Mesodermal cell (in vitro differentiated cells): ENCODE measurements around the gene MYRF. TPM values are rescaled to one million over a fixed set of nuclear protein-coding genes. Genes with fewer than 3 reads are reported as not detected.

Experiments
- H3K27ac ChIP-seq: 2 replicates; pipeline ENCODE4 v1.7.0; 2013; ENCODE audit warnings: mild to moderate bottlenecking, low read depth, low read length, moderate library complexity; ENCODE audit not compliant: severe bottlenecking
- H3K36me3 ChIP-seq: 2 replicates; pipeline ENCODE4 v1.7.1; 2013; ENCODE audit warnings: mild to moderate bottlenecking, low read length, moderate library complexity; ENCODE audit not compliant: control insufficient read depth, insufficient read depth
- H3K4me1 ChIP-seq: one replicate; pipeline ENCODE4 v1.7.1; 2013; ENCODE audit warnings: mild to moderate bottlenecking, low read length; ENCODE audit not compliant: insufficient read depth, control insufficient read depth, poor library complexity, severe bottlenecking
- H3K4me3 ChIP-seq: 2 replicates; pipeline ENCODE4 v1.7.0; 2013; ENCODE audit warnings: low read length, control low read depth, mild to moderate bottlenecking; ENCODE audit not compliant: insufficient read depth, poor library complexity, severe bottlenecking; ENCODE audit errors: extremely low read depth
- H3K9me3 ChIP-seq: 2 replicates; pipeline ENCODE4 v1.7.1; 2013; ENCODE audit warnings: mild to moderate bottlenecking, low read length, moderate library complexity; ENCODE audit not compliant: control insufficient read depth
- WGBS, 2 experiments: methylation state at CpG; one replicate each; pipeline ENCODE4 v1.1.5; 2013; ENCODE audit warnings: missing lambda C conversion rate in 2 of 2; ENCODE audit not compliant: insufficient coverage in 2 of 2; 5-methylcytosine and 5-hydroxymethylcytosine counted together
- polyA plus RNA-seq, 2 experiments: library from polyadenylated mRNA; stranded (reverse); fragments of 50-300 nt; gene quantifications; one replicate each; pipeline ENCODE4 v1.2.3, GENCODE V29; 2013

The MYRF gene
- 69.9 TPM for polyA plus RNA-seq (2013, experiment 1 of 2)
- 71.1 TPM for polyA plus RNA-seq (2013, experiment 2 of 2)

GRCh38 chr11:61752117-61752924 lies at the start of gene MYRF:
Gene MYRF (plus strand): TSS chr11:61752636. CDS start chr11:61752745, 109 bp downstream.
- Histone ChIP-seq H3K36me3 (peaks cover 2% of the 10 kb centered on the region), H3K4me3 (peak within 1 kb of the TSS; percentile 68), H3K4me1 (peaks cover 69% of the 10 kb centered on the region), H3K9me3 (no peaks in the 10 kb centered on the region), H3K27ac (no peak within 1 kb of the TSS)
- 2 to 12% methylated on average over 56 to 57 of the region's 93 CpGs for WGBS, 2 experiments

GRCh38 chr11:61702701-61703312 lies 49.6 kb upstream of the MYRF start:
- H3K9me3 ChIP-seq, result no peaks in the 10 kb centered on the region
- no peak overlapping the region for H3K4me3 ChIP-seq
- 84 to 86% methylated on average over 1 to 6 of the region's 11 CpGs for WGBS, 2 experiments
- no peaks in the 10 kb centered on the region for H3K36me3 ChIP-seq
- H3K4me1 ChIP-seq, result peaks cover 3% of the 10 kb centered on the region
- H3K27ac ChIP-seq, result no peak overlapping the region

- H3K4me3 ChIP-seq, result no peak overlapping the region
- no peak overlapping the region for H3K27ac ChIP-seq
- WGBS, 2 experiments, result 83 to 90% methylated on average over 13 to 15 of the region's 15 CpGs
- H3K36me3 ChIP-seq, result no peaks in the 10 kb centered on the region
- peaks cover 3% of the 10 kb centered on the region for H3K4me1 ChIP-seq
- no peaks in the 10 kb centered on the region for H3K9me3 ChIP-seq
Measured at GRCh38 chr11:61704838-61705237, 47.6 kb upstream of the MYRF start.

DNA sequence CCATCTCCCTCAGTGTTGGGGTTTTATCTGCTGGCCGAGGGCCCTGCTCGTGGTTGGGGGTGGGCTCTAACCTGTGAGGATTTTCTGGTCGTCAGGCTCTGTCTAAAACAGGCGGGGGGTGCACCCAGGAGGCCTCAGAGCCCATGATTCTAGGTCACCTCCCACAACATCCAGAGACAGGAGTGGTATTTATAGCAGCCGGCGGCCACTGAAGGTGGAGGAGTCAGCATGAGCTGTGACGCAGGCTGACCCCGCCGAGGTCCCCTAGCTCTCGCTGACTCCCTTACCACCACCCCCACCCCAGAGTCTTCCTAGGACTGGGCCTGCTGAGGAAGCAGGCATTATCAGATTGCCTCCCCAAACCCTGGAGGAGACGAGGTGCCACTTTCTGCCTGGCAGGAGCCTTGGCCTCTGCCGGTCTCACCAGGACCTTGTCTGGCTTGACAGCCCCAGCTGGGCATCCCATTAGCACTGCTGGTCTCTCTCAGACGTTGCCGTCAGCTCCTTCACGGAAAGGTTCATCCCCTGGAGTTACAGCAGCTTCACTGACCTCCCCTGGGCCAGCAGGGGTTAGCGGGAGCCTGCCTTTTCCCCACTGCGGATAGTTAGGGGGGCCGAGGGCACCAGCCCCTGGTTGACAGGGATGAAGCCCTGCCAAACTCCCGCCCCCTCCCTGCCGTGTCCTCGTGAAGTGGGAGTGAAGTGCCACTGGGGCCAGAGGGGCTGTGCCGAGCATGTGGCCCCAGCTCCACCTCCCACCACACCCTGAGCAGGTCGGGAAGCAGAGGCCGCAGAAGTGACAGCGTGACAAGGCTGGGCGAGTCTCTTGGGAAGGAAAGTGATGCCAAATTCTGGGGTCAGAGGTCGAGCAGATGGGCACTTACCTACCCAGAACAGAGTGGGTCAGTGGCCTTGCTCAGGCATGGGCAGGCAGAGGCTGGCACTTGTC lies 45.7 kb upstream of the MYRF start:
- Histone ChIP-seq H3K27ac (no peak overlapping the region), H3K36me3 (no peaks in the 10 kb centered on the region), H3K9me3 (no peaks in the 10 kb centered on the region), H3K4me3 (no peak overlapping the region), H3K4me1 (peaks cover 3% of the 10 kb centered on the region)
- 80 to 84% methylated on average over 17 to 19 of the region's 27 CpGs for WGBS, 2 experiments

GRCh38 chr11:61707574-61707973 lies 44.9 kb upstream of the MYRF start:
- no peaks in the 10 kb centered on the region for H3K9me3 ChIP-seq
- 95 to 96% methylated on average over 8 of the region's 9 CpGs for WGBS, 2 experiments
- H3K36me3 ChIP-seq, result no peaks in the 10 kb centered on the region

DNA sequence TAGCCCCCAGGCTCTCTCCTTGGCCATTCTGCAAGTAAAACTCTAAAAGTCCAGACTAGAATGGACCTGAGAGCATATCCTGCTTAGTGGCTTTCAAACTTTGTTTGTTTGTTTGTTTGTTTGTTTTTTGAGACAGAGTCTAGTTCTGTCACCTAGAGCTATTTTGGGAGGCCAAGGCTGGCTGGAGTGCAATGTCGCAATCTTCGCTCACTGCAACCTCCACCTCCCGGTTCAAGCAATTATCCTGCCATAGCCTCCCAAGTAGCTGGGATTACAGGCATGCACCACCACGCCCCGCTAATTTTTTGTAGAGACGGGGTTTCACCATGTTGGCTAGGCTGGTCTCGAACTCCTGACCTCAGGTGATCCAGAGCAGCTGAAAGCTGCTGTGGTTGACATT lies 43.3 kb upstream of the MYRF start:
- Histone ChIP-seq H3K27ac (no peak overlapping the region), H3K36me3 (no peaks in the 10 kb centered on the region), H3K4me1 (peaks cover 13% of the 10 kb centered on the region), H3K9me3 (no peaks in the 10 kb centered on the region), H3K4me3 (no peak overlapping the region)
- WGBS, 2 experiments, result 92 to 95% methylated on average over 6 to 7 of the region's 7 CpGs

More at GRCh38 chr11:61707574-61707973, 44.9 kb upstream of the MYRF start:
- no peak overlapping the region for H3K4me3 ChIP-seq
- no peak overlapping the region for H3K27ac ChIP-seq
- H3K4me1 ChIP-seq, result peaks cover 6% of the 10 kb centered on the region

- Histone ChIP-seq H3K4me1 (peaks cover 18% of the 10 kb centered on the region), H3K9me3 (no peaks in the 10 kb centered on the region), H3K36me3 (no peaks in the 10 kb centered on the region), H3K27ac (no peak overlapping the region), H3K4me3 (no peak overlapping the region)
- WGBS, 2 experiments, result 57 to 78% methylated on average over 2 to 5 of the region's 7 CpGs
Measured at GRCh38 chr11:61709572-61709971, 42.9 kb upstream of the MYRF start.

DNA sequence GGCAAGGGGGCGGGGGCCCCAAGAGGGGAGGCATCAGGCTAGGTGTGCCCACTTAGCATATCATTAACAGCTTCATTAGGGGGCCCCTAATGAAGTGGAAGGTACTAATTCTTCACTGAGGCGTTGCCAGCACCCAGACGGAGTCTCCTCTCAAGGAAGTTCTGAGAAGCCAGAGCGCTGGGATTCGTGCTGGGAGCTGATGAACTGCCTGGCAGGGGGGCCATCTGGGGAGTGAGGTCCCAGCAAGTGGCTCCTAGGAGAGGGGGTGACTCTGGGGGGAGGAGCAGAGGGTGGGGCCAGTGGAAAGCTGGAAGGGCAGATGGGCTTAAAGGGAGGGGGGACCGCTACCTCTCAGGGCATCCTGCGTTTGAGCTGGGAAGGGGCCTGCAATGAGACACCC lies 42.4 kb upstream of the MYRF start:
- H3K4me1 ChIP-seq, result peaks cover 18% of the 10 kb centered on the region
- WGBS, 2 experiments, result 65 to 78% methylated on average over 6 to 7 of the region's 7 CpGs
- H3K27ac ChIP-seq, result no peak overlapping the region
- H3K4me3 ChIP-seq, result no peak overlapping the region
- H3K9me3 ChIP-seq, result no peaks in the 10 kb centered on the region
- no peaks in the 10 kb centered on the region for H3K36me3 ChIP-seq

DNA sequence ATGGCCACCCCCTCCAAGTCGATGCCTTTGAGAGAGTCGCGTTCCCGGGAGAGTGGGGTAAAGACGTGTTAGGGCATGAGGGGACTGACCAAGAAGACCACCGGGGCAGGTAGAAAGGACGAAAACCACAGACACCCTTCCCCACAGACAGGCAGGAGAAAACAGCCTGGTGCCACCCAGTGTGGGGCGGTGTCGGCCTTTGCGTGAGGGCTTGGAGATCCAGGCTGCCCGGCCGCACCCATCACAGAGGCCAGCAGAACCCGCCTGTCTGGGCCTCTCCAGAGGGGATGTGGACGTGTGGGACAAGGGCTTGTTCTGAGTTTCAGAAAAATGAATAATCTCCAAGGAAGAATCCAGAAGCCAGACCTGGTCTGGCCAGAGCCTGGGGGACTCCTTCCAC lies 41.4 kb upstream of the MYRF start:
- H3K27ac ChIP-seq, result no peak overlapping the region
- no peaks in the 10 kb centered on the region for H3K36me3 ChIP-seq
- peaks cover 27% of the 10 kb centered on the region for H3K4me1 ChIP-seq
- no peak overlapping the region for H3K4me3 ChIP-seq
- H3K9me3 ChIP-seq, result no peaks in the 10 kb centered on the region
- WGBS, 2 experiments, result 80 to 88% methylated on average over 7 to 13 of the region's 14 CpGs

GRCh38 chr11:61711498-61711897 lies 40.9 kb upstream of the MYRF start:
- peaks cover 31% of the 10 kb centered on the region for H3K4me1 ChIP-seq
- 90 to 94% methylated on average over 2 to 3 of the region's 6 CpGs for WGBS, 2 experiments
- H3K36me3 ChIP-seq, result no peaks in the 10 kb centered on the region
- H3K9me3 ChIP-seq, result no peaks in the 10 kb centered on the region
- H3K27ac ChIP-seq, result no peak overlapping the region
- no peak overlapping the region for H3K4me3 ChIP-seq
